Gastrocnemius medialis (tissue), 4 donors: ENCODE data around the gene AGBL1.

Source experiments
- POLR2A ChIP-seq, 2 donors: fragments of 450-650 bp; IDR thresholded peaks; one replicate each; pipeline ENCODE4 v1.6.1; 2017; ENCODE audit warnings: antibody characterized with exemption in 2 of 2, mild to moderate bottlenecking in 2 of 2, moderate library complexity in 2 of 2
- TF ChIP-seq, protein P1 (sequence below), 5 experiments: fragments of 450-650 bp in 3 of 5; fragments of 200-600 bp in 2 of 5; sonication (generic) in 2 of 5; IDR thresholded peaks in 4 of 5; conservative IDR thresholded peaks in 1 of 5; 1 replicate in 4 of 5; 2 replicates in 1 of 5; pipeline ENCODE4 v1.5.1; 2016 to 2019; ENCODE audit warnings: antibody characterized with exemption in 5 of 5, mild to moderate bottlenecking in 3 of 5, moderate library complexity in 3 of 5

DNA sequence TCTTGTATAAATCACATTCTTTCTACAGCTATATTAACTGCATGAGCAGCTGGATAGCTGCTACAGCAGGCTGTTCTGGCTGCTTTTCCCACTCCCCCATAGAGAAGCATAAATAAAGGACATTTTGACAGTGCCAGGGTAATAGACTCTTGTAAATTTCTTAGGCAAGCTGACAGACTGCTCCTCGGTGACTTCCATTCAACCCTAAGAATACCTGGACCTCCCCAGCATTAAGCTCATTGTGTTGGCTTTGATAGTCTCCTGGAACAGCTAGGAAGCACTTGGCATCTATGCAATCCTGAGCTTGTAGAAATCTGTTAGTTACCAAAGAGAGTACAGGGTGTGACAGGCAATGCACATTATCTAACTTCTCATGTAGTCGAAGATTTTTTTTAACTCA lies 475.4 kb downstream of the AGBL1 start:
- TF ChIP-seq, protein P1, sequence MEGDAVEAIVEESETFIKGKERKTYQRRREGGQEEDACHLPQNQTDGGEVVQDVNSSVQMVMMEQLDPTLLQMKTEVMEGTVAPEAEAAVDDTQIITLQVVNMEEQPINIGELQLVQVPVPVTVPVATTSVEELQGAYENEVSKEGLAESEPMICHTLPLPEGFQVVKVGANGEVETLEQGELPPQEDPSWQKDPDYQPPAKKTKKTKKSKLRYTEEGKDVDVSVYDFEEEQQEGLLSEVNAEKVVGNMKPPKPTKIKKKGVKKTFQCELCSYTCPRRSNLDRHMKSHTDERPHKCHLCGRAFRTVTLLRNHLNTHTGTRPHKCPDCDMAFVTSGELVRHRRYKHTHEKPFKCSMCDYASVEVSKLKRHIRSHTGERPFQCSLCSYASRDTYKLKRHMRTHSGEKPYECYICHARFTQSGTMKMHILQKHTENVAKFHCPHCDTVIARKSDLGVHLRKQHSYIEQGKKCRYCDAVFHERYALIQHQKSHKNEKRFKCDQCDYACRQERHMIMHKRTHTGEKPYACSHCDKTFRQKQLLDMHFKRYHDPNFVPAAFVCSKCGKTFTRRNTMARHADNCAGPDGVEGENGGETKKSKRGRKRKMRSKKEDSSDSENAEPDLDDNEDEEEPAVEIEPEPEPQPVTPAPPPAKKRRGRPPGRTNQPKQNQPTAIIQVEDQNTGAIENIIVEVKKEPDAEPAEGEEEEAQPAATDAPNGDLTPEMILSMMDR (IDR thresholded peaks at IDR 0.05 in 4 of 5, conservative IDR thresholded peaks at IDR 0.05 in 1 of 5): no peak
- no peak for TF ChIP-seq POLR2A (IDR thresholded peaks at IDR 0.05)
